GM21423 (cell line): Measurements from ENCODE around the gene NBPF20.
"Not testable (repeated sequence)": the region's sequence is repeated elsewhere in the genome, so short reads cannot be mapped to it uniquely, and the experiment has no call there.

ENCODE experiments used
- ATAC-seq: cut with Tn5 transposase; IDR thresholded peaks from one replicate; pipeline ENCODE4 v1.9.1; 2021; ENCODE audit warnings: mild to moderate bottlenecking, moderate library complexity; ENCODE audit not compliant: unreplicated experiment

The NBPF20 gene, protein sequence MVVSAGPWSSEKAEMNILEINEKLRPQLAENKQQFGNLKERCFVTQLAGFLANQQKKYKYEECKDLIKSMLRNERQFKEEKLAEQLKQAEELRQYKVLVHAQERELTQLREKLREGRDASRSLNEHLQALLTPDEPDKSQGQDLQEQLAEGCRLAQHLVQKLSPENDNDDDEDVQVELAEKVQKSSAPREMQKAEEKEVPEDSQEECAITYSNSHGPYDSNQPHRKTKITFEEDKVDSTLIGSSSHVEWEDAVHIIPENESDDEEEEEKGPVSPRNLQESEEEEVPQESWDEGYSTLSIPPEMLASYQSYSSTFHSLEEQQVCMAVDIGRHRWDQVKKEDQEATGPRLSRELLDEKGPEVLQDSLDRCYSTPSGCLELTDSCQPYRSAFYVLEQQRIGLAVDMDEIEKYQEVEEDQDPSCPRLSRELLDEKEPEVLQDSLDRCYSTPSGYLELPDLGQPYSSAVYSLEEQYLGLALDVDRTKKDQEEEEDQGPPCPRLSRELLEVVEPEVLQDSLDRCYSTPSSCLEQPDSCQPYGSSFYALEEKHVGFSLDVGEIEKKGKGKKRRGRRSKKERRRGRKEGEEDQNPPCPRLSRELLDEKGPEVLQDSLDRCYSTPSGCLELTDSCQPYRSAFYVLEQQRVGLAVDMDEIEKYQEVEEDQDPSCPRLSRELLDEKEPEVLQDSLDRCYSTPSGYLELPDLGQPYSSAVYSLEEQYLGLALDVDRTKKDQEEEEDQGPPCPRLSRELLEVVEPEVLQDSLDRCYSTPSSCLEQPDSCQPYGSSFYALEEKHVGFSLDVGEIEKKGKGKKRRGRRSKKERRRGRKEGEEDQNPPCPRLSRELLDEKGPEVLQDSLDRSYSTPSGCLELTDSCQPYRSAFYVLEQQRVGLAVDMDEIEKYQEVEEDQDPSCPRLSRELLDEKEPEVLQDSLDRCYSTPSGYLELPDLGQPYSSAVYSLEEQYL (N-terminal part only)

GRCh38 chr1:145425436-145426029 is at the start of gene NBPF20:
Gene NBPF20, minus strand, starts transcription at chr1:145425603. Its CDS starts 20,331 bp downstream, at chr1:145405272.
- peak; percentile 96 for ATAC-seq

DNA sequence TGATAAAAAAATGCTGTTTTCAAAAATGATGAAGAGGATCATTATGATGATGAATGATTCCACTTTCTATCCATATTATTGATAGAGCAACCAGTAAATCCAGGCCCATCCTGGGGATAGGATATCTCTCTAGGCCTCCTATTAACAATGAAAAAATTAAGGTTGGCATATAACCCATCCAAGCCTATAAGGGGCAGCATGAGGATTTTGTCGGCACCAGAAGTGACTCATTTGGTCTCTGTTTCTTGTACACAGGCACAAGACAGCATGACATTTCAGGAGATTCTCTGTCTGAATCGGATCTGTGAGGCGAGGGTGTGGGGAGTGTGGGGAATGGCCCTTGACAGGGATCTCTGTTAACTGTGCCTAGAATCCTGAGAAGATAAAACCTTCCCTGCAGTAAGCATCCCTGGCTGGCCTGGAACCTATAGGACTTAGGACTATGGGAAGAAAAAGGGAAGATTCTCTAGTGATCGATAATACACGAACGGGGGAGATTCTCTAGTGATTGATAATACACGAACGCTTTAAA is 49.5 kb upstream of the NBPF20 start:
- ATAC-seq = not testable (repeated sequence)

DNA sequence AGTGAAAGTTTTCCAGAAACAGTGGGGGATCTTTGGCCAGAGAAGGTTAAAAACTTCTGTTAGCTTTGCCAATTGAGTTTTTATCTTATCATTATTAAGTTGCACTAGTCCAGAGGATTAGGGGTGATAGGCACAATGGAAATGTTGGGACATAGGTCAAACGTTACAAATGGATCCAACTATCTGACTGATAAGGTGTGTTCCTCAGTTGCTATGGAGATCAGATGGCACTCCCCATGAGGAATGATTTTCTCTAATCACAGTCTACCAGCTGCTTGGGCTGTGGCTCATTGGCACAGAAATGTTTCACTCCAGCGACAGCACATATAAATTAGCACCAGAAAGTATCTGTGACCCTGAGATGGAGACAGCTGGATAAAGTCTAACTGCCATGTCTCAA is 47.3 kb upstream of the NBPF20 start:
- not testable (repeated sequence) for ATAC-seq

GRCh38 chr1:145471365-145471764 is 46.0 kb upstream of the NBPF20 start:
- ATAC-seq = not testable (repeated sequence)

- peak; percentile 79 for ATAC-seq
These were observed 40.2 kb upstream of the NBPF20 start for GRCh38 chr1:145465405-145466144.

GRCh38 chr1:145464708-145465336 is 39.4 kb upstream of the NBPF20 start:
- peak; percentile 18 for ATAC-seq

GRCh38 chr1:145464017-145464416 is 38.6 kb upstream of the NBPF20 start:
- ATAC-seq = not testable (repeated sequence)

DNA sequence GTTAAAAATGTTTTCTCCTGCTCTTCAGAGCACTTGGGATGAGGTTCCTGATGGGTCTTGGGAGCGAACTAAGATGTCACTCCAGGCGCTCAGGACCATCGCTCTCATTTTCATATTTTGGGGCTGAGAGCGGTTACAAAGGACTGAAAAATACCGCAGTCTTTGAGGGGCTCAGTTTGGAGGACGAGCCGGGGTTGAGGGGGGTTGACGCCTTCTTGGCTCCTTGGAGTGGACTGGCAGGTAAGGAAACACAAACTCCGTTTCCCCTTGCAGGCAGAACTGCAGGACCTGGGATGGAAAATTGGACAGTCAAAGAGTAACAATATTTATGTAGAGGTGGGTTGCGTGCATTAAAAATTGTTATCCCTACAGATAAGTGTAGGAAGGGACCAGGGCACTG is 35.3 kb upstream of the NBPF20 start:
- not testable (repeated sequence) for ATAC-seq

DNA sequence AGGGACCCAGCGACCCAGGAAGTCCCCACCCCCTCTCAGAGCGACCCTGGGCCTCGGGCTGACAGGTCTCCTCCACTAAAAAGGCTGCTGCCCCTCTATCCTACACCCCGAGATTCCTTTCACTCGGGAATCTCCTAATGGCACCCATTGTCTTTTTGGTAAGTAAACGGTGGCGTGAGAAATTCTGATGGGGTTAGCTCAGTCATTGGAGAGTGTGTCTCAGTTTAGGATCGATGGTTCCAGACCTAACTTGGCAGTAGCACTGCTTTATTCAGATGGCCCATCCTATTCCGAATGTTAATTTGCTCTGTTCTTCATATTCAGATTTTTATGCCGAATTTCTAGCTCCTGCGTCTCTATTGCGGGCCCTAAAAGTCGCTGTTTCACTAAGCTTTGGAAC is 34.6 kb upstream of the NBPF20 start:
- not testable (repeated sequence) for ATAC-seq

- ATAC-seq = not testable (repeated sequence)
These were observed 34.2 kb upstream of the NBPF20 start for GRCh38 chr1:145459591-145459990.

GRCh38 chr1:145459063-145459462 is 33.7 kb upstream of the NBPF20 start:
- ATAC-seq = not testable (repeated sequence)

DNA sequence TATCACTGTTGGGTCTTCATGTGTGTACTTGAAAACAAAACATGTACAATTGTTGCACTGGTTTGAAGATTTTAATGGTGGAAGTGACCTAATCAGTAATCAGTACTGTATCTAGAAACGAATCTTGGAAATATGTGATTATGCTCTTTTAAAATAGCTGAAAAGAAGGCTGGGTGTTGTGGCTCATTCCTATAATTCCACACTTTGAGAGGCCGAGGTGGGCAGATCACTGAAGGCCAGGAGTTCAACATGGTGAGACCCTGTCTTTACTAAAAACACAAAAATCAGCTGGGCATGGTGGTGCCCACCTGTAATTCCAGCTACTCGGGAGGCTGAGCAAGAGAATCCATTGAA is 29.4 kb upstream of the NBPF20 start:
- ATAC-seq = not testable (repeated sequence)

DNA sequence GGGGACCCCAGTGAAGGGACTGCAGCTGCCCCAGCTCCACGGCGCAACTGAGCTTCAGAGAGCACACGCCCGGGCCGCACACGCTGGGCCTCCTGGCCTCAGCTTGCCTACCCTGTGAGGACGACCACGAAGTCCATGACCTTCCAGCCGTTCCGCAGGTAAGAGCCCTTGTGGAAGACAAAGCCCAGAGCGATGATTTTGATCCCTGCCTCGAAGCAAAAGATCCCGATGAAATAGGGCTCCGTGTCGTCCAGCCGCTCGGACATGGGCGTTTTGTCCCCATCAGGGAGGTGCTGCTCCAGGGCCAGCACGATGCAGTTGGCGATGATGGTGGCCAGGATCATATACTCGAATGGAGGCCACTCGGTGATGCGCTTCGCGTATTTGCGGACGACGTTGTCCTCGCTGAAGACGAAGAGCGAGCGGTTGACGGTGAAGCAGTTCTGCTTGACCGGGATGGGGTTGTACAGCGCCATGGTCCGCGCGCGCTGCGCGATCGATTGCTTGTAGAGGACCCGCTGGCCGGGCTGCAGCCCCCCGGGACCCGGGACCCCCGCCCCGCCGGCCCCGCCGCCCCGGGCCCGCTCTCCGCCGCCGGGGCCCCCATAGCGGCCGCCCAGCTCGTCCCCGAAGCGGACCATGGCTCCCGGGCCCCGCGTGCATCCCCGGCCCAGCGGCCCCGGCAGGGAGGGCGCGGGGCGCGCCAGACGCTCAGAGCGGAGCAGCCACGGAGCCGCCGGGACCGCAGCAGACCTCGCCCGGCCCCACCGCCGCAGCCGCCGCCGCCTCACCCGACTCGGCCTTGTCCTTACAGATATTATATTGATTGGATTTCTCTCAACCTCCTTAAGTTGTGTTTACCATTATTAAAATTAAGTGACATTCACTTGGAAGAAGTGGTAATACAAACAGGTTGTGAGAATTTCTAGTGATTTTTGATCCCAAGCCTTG is 28.7 kb upstream of the NBPF20 start:
- not testable (repeated sequence) for ATAC-seq

GRCh38 chr1:145452506-145452905 is 27.1 kb upstream of the NBPF20 start:
- not testable (repeated sequence) for ATAC-seq

DNA sequence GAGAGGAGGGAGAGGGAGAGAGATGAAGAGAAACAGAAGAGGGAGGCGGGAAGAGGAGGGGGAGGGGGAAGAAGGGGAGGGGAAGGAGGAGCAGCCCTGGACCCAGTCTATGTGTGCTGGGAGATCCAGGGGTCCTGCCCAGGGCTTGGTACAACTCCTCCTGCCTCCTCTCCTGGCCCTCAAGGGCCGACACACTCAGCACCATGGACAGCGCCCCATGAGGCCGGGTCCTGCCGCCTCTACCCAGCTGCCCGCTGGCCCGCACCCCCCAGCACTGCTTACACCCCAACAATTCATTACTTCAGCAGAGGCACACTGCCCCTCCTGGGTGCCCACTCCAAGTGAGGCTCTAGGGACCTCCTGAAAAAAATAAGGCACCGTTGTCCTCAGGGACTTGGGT is 26.5 kb upstream of the NBPF20 start:
- ATAC-seq = not testable (repeated sequence)

- ATAC-seq = not testable (repeated sequence)
These were observed 19.8 kb upstream of the NBPF20 start for GRCh38 chr1:145445219-145445618.

DNA sequence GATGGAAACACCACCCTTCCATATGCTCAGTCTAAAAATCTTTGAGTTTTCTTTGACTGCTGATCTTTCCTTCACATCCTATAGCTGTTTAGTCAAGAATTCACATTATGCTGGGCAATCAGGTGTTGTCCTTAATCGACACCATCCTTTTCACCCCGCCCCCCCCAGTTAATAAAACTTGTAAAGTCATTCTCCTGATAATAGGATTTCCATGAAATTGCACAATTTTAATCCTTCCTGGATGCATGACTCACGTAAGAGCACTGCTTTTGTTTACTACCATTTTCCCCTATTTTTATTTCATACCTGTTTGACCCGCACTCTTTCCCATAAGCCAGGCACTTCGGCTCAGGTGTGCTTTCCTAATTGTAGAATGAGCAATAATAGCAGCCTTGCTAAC is 16.9 kb upstream of the NBPF20 start:
- not testable (repeated sequence) for ATAC-seq
